Measurements from ENCODE around the gene DAGLB. TPM values are rescaled to one million over a fixed set of nuclear protein-coding genes. Genes with fewer than 3 reads are reported as not detected.

The DAGLB gene
- total RNA-seq, 1 donor from 2014 or later: 30.0 TPM

- peaks cover 15% of the 10 kb centered on the region for H3K36me3 Mint-ChIP-seq (ENCODE audit: low read depth)
- no peak for TF ChIP-seq CTCF (IDR thresholded peaks at IDR 0.05)
These were observed 51.7 kb downstream of the DAGLB start for GRCh38 chr7:6395898-6396595.

GRCh38 chr7:6394114-6394513 is 53.6 kb downstream of the DAGLB start:
- Mint-ChIP-seq H3K4me3 (ENCODE audit: unreplicated experiment) (no peak overlapping the region), H3K9me3 (ENCODE audit: low read depth) (no peaks in the 10 kb centered on the region), H3K27me3 (ENCODE audit: low read depth) (no peaks in the 10 kb centered on the region), H3K36me3 (ENCODE audit: low read depth) (peaks cover 15% of the 10 kb centered on the region), H3K27ac (ENCODE audit: unreplicated experiment) (peak overlapping the region; percentile 73), H3K4me1 (ENCODE audit: low read depth) (peaks cover 61% of the 10 kb centered on the region)
- TF ChIP-seq CTCF (IDR thresholded peaks at IDR 0.05): no peak
- DNase-seq (ENCODE audit: low spot score): no peak

More at GRCh38 chr7:6395898-6396595, 51.7 kb downstream of the DAGLB start:
- no peaks in the 10 kb centered on the region for H3K9me3 Mint-ChIP-seq (ENCODE audit: low read depth)
- no peak overlapping the region for H3K4me3 Mint-ChIP-seq (ENCODE audit: unreplicated experiment)
- peaks cover 71% of the 10 kb centered on the region for H3K4me1 Mint-ChIP-seq (ENCODE audit: low read depth)
- peak overlapping the region; percentile 50 for H3K27ac Mint-ChIP-seq (ENCODE audit: unreplicated experiment)
- H3K27me3 Mint-ChIP-seq (ENCODE audit: low read depth): no peaks in the 10 kb centered on the region
- no peak for DNase-seq (ENCODE audit: low spot score)

GRCh38 chr7:6393667-6394056 is 54.1 kb downstream of the DAGLB start:
- Mint-ChIP-seq H3K4me1 (ENCODE audit: low read depth) (peaks cover 56% of the 10 kb centered on the region), H3K9me3 (ENCODE audit: low read depth) (no peaks in the 10 kb centered on the region), H3K27ac (ENCODE audit: unreplicated experiment) (peak overlapping the region; percentile 73), H3K36me3 (ENCODE audit: low read depth) (peaks cover 16% of the 10 kb centered on the region), H3K4me3 (ENCODE audit: unreplicated experiment) (peak overlapping the region; percentile 11), H3K27me3 (ENCODE audit: low read depth) (no peaks in the 10 kb centered on the region)
- DNase-seq (ENCODE audit: low spot score): no peak
- no peak for TF ChIP-seq CTCF (IDR thresholded peaks at IDR 0.05)

- peak; percentile 56 for DNase-seq (ENCODE audit: low spot score)
- H3K27me3 Mint-ChIP-seq (ENCODE audit: low read depth): no peaks in the 10 kb centered on the region
- peaks cover 21% of the 10 kb centered on the region for H3K36me3 Mint-ChIP-seq (ENCODE audit: low read depth)
- H3K27ac Mint-ChIP-seq (ENCODE audit: unreplicated experiment): peak overlapping the region; percentile 73
- H3K4me1 Mint-ChIP-seq (ENCODE audit: low read depth): peaks cover 50% of the 10 kb centered on the region
- no peak for TF ChIP-seq CTCF (IDR thresholded peaks at IDR 0.05)
- H3K9me3 Mint-ChIP-seq (ENCODE audit: low read depth): no peaks in the 10 kb centered on the region
- H3K4me3 Mint-ChIP-seq (ENCODE audit: unreplicated experiment): peak overlapping the region; percentile 11
These were observed 54.8 kb downstream of the DAGLB start for GRCh38 chr7:6392712-6393666.

GRCh38 chr7:6389728-6390127 is 58.0 kb downstream of the DAGLB start:
- DNase-seq (ENCODE audit: low spot score): peak; percentile 1
- TF ChIP-seq CTCF (IDR thresholded peaks at IDR 0.05): no peak
- peaks cover 58% of the 10 kb centered on the region for H3K4me1 Mint-ChIP-seq (ENCODE audit: low read depth)
- no peak overlapping the region for H3K4me3 Mint-ChIP-seq (ENCODE audit: unreplicated experiment)
- H3K27ac Mint-ChIP-seq (ENCODE audit: unreplicated experiment): no peak overlapping the region
- no peaks in the 10 kb centered on the region for H3K27me3 Mint-ChIP-seq (ENCODE audit: low read depth)
- H3K9me3 Mint-ChIP-seq (ENCODE audit: low read depth): no peaks in the 10 kb centered on the region
- H3K36me3 Mint-ChIP-seq (ENCODE audit: low read depth): peaks cover 24% of the 10 kb centered on the region

Data from chondrocyte (in vitro differentiated cells).